HG02943 (cell line): ENCODE measurements around the gene SPG21.
A peak's percentile ranks its signal among the peaks of the same experiment; 100 is the strongest.
"Not testable (repeated sequence)": the region's sequence is repeated elsewhere in the genome, so short reads cannot be mapped to it uniquely, and the experiment has no call there.

ENCODE experiments used
- ATAC-seq: cut with Tn5 transposase; IDR thresholded peaks from one replicate; pipeline ENCODE4 v1.9.1; 2021; ENCODE audit warnings: mild to moderate bottlenecking, low read depth, moderate library complexity; ENCODE audit not compliant: unreplicated experiment

SPG21 gene

DNA sequence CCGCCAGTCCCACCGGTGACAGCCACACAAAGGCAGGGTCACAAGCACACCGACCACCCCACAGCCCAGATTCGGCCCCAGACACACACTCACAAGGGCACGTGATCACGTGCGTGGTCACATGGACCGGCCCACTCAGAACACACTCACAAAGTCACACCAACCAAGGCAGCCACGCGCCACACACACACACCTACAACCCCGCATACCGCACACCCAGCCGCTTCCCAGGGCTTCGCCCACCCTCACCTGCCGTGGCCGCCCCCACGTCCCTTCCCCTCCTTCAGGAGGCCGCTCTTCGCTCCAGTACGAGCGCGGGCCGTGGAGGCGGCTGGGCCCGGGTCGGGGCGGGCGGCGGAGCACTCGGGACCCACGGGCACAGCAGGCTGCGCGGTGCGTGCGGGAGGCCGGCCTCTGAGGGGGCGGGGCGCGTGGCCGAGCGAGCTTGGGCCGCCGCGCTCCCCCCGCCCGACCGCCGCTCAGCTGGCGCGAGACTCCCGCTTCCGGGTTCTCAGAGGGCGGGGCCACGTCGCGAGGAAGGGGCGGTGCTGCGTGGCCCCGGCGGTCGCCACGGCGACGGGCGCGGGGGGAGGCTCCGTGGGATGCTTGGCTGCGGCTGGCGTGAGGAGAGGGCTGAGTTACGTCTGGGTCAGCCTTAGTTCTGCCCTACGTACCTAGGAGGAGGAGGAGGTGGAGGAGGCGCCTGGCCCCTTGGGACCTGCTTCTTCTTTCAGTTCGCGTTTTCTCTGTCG is at the start of gene SPG21:
SPG21 (minus strand) TSS at position 499 of the 752 bp plus-strand sequence. CDS start 6,345 bp downstream, outside the sequence.
- ATAC-seq: peak; percentile 94

DNA sequence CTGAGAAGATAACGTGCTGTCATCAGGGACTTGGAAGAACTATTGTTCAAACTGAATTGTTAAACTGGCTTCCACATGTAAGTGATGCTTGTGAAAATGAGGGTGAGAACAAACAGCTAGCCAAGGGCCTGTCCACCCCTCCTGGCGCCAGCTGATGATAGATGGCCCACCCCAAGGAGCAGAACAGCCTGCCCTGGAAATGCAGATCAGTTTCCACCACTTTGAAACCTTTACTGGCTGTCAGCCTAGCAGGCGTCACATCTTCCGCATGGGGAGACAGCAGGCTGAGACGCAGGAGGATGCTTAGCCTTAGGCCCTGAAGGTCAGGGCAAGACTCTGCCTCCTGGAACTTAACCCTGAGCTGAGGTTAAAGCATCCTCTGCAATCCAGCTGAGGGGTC is 49.1 kb upstream of the SPG21 start:
- ATAC-seq: no peak

- no peak for ATAC-seq
These were observed 48.7 kb upstream of the SPG21 start for GRCh38 chr15:65038428-65038827.

- no peak for ATAC-seq
These were observed 47.6 kb upstream of the SPG21 start for GRCh38 chr15:65037309-65037708.

DNA sequence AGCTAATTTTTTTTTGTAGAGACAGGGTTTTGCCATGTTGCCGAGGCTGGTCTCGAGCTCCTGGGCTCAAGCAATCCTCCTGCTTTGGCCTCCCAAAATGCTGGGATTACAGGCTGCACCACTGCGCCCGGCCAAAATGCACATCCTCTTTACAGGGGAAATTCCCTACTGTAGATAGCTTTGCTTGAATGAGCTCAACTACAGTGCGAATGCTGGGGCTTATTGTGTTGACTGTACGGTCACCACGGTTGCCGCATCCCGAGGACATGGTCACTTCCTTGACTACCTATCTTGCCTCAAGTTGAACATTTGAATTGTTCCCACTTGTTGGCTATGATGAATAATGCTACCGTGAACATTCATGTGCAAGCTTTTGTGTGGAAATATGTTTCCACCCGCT is 45.0 kb upstream of the SPG21 start:
- ATAC-seq: no peak

- ATAC-seq: no peak
These were observed 44.0 kb upstream of the SPG21 start for GRCh38 chr15:65033659-65034269.

DNA sequence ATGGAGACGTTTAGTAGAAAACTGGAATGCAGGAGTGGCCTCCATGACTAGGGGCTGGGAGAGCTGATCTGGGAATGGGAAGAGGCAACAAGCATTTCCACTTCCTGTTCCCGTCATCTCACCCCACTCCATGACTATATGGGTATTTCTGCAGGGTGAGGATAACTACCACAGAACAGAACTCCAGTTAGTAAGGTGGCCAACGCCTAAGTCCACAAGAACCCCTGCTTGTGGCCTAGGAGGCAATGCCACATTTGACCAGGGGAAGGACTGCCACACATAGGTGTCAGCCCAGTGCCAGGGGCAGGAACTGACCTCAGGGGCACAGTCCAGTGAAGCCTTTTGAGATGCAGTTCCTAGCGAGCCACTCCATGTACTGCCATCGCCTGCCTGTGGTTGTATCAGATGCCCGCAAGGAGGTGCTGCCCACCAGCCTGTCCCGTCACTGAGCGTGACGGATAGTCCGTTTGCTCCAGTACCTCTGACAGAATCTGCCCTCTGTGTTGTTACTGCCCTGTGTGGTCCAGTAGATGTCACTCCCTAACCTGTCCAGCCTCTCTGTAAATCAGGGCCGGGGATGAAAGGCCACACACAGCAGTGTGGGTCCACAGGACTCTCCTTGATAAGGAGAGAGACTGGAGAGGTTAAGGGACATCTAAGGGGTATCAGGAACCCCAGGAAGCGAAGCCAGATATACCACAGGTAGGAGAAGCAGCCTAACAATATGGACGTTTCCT is 43.3 kb upstream of the SPG21 start:
- ATAC-seq: no peak

DNA sequence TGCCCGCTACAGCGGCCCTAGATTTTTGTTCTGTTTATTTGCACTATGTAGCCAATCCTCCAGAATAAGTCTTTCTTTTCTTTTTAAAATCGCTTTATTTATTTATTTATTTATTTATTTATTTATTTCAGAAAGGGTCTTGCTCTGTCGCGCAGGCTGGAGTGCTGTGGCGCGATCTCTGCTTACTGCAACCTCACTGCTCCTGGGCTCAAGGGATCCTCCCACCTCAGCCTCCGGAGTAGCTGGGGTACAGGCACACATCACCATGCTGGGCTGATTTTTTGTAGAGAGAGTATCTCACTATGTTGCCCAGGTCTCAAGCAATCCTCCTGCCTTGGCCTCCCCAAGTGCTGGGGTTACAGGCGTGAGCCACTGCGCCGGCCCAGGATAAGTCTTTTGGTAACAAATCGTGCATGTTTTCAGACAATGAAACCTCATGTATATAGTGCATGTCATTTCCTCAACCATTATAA is 40.1 kb upstream of the SPG21 start:
- no peak for ATAC-seq

GRCh38 chr15:65028921-65029735 is 39.4 kb upstream of the SPG21 start, which contains the start of gene MTFMT:
MTFMT (minus strand) TSS chr15:65029639; CDS start chr15:65029613, 26 bp downstream.
- no peak for ATAC-seq

DNA sequence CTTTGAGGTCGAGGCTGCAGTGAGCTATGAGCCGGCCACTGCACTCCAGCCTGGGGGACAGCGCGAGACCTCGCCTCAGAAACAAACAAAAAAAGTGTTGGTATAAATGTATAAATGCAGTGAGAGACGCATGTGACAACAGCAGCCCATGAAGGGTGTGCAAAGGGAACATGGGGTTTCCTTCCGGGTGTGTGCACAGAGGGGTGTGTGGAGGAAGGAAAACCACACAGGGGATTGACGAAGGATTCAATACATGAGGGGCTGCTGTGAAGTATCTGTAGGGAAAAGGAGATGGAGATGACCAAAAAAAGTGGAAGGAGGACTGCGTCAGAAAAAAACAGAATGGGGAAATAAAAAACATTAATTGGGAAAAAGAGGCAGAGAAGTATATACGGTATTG is 38.6 kb upstream of the SPG21 start:
- no peak for ATAC-seq

DNA sequence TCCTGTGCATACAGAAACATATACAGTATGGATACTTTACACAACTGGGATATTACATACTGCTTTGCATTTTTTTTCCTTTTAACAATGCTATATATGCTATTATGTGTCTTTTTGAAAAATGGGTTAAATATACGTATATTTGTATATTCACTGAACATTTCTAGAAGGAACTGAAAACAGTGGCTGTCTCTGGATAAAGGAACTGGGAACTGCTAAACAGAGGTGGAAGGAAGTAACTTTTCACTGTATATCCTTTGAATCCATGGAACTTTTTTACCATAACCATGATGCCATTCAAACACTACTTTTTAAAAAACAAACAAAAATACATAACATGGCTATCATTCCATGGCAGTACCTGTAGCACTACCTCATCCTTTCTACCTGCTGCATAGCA is 37.9 kb upstream of the SPG21 start:
- ATAC-seq: no peak

GRCh38 chr15:65026756-65027155 is 37.0 kb upstream of the SPG21 start:
- no peak for ATAC-seq

DNA sequence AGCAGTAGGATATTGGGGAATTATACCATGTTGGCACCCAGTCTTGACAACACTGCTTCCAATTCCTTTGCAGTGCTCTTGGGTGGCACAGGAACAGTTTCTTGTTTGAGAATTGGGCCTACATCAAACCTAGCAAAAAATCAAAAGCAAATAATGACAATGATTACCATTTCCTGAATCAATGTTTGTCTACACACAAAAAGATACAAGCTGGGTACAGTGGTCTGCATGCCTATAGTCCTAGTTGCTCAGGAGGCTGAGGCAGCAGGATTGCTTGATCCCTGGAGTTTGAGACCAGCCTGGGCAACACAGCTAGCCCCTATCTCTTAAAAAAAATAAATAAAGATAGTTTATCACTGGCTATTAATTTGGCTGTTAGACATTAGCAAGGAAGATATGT is 31.8 kb upstream of the SPG21 start:
- no peak for ATAC-seq

GRCh38 chr15:65020419-65020818 is 30.7 kb upstream of the SPG21 start:
- ATAC-seq: no peak

GRCh38 chr15:65011198-65011597 is 21.5 kb upstream of the SPG21 start:
- not testable (repeated sequence) for ATAC-seq

- ATAC-seq: no peak
These were observed 19.3 kb upstream of the SPG21 start for GRCh38 chr15:65008983-65009382.

DNA sequence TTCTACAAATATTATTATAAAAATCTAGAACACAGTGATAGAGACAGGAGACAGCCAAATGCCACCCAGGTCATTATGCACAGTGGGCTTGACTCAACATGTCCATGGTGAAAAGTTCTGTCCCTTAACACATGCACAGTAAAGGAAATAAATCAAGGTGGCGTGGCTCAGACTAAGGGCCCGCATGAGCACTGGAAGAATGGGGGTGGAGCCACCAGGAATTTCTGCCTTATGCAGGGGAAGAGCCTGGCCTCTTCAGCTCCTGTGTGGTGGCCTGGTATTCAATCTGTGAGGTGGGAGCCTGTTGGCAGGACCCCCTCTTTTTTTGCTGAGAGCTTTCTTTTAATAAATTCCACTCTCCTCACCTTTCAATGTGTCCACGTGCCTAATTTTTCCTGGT is 17.2 kb upstream of the SPG21 start:
- no peak for ATAC-seq

DNA sequence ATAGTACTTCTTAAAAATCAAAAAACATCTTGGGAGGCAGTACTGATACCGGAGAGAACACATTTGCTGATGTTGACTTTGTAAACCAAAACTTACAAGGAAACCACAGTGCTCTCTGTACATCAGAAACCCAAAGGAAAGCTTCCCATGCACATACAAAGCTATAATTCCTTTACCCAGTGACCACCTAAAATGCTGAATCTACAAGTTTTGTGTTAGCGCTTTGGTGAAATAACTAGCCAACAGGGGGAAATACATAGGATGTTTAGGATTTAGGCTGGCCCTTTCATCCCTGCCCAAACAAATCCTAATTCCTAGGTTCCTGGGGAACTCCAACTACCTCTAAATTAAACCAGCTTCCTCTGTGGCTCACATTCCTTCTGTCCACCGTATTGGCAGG is 15.3 kb upstream of the SPG21 start:
- ATAC-seq: no peak

DNA sequence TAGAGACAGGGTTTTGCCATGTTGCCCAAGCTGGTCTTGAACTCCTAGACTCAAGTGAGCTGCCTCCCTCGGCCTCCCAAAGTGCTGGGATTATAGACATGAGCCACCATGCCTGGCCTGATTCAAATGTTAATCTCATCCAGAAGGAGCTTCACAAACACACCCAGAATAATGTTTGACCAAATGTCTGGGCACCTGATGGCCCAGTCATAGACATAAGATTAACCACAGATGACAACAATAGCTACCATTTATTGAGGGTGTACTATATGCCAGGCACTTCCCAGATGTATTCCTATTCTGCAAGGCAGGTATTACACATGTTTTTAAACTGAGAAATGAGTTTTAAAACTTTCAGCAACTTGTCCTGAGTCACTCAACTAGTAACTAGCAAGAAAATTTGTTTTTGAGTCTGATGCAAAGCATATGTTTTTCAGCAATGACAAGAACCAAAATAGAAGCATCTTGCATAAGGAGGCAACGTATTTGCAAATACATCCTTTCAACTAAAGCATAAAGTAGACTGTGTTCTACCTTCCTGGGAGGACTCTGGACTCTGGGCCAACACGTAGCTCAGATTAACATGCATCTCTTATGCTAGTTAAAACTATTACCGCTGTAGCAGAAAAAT is 8.1 kb upstream of the SPG21 start:
- no peak for ATAC-seq

DNA sequence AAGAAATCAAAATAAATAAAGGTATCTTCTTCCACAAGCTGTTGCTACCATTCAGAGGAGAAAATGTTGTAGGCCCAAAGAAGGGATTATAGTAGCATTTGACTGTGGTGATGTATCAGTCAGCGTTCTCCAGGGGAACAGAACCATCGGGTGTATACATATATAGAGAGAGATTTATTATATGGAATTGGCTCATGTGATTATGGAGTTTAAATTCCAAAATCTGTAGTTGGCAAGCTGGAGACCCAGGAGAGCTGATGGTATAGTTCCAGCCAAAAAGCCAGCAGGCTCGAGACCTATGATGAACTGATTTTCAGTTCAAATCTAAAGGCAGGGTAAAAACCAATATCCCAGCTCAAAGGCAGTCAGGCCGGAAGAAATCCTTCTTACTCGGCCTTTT is 7.4 kb upstream of the SPG21 start:
- ATAC-seq: no peak
